OCI-LY7 (cell line): Measurements from ENCODE around the gene NPDC1.

Experiments used
- EZH2phosphoT487 ChIP-seq: fragments of 200-600 bp; sonication (generic); IDR thresholded peaks from 2 replicates; pipeline ENCODE4 v1.6.1; 2018; ENCODE audit warnings: low read depth, borderline replicate concordance, mild to moderate bottlenecking, mixed run types, antibody characterized with exemption, low read length, moderate library complexity, mixed read lengths
- TF ChIP-seq, protein P1 (sequence below): fragments of 200-600 bp; sonication (generic); conservative IDR thresholded peaks from 2 replicates; pipeline ENCODE4 v1.5.1; 2014; ENCODE audit warnings: mild to moderate bottlenecking, antibody characterized with exemption, low read length, moderate library complexity, mixed read lengths

DNA sequence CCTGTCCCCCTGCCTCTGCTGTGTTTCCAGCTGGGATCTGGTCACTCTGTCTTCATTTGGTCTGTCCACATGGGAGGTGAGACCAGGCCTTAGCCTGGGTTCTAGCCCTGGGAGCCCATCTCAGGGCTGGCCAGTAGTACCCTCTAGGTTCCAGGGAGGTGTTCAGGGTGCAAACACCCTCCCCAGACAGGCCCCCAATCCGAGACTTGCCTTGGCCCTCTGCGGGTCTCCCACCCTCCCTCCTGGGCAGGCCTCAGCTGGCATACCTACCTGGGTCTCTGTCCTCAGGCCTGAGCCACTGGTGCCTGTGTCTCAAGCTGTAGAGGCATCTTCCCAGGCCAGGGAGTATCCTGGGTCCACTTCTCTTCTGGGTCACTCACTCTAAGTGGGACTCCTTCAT lies 25.3 kb upstream of the NPDC1 start:
- TF ChIP-seq, protein P1, sequence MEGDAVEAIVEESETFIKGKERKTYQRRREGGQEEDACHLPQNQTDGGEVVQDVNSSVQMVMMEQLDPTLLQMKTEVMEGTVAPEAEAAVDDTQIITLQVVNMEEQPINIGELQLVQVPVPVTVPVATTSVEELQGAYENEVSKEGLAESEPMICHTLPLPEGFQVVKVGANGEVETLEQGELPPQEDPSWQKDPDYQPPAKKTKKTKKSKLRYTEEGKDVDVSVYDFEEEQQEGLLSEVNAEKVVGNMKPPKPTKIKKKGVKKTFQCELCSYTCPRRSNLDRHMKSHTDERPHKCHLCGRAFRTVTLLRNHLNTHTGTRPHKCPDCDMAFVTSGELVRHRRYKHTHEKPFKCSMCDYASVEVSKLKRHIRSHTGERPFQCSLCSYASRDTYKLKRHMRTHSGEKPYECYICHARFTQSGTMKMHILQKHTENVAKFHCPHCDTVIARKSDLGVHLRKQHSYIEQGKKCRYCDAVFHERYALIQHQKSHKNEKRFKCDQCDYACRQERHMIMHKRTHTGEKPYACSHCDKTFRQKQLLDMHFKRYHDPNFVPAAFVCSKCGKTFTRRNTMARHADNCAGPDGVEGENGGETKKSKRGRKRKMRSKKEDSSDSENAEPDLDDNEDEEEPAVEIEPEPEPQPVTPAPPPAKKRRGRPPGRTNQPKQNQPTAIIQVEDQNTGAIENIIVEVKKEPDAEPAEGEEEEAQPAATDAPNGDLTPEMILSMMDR = no peak
- TF ChIP-seq EZH2phosphoT487 = no peak
